Measurements from ENCODE around the gene SPRED1.
"Not testable (repeated sequence)": the region's sequence is repeated elsewhere in the genome, so short reads cannot be mapped to it uniquely, and the experiment has no call there.

SPRED1 gene

GRCh38 chr15:38237021-38237420 is 15.6 kb upstream of the SPRED1 start:
- not testable (repeated sequence) for DNase-seq

- no peak for DNase-seq
These were observed 14.3 kb upstream of the SPRED1 start for GRCh38 chr15:38238311-38238710.

DNA sequence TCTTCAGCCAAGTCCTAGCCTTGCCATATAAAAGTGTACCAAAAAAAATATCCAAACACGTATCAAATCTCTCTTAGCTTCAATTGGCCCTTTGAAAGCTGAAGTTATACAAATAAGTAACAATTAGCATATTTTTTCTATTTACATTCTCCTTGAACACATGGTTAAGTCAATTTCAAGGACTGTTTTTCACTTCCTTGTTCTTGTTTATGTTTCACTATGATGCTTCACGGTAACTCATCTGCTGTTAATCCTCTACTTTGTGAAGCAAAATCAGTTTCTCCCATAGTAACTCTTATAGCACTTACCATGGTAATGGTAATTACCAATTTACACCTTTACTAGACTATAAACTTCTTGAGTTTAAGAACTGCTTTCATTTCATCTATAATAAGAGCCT is 10.6 kb upstream of the SPRED1 start:
- DNase-seq, result peak in 2 of 4 experiments; percentile 34 to 45

DNA sequence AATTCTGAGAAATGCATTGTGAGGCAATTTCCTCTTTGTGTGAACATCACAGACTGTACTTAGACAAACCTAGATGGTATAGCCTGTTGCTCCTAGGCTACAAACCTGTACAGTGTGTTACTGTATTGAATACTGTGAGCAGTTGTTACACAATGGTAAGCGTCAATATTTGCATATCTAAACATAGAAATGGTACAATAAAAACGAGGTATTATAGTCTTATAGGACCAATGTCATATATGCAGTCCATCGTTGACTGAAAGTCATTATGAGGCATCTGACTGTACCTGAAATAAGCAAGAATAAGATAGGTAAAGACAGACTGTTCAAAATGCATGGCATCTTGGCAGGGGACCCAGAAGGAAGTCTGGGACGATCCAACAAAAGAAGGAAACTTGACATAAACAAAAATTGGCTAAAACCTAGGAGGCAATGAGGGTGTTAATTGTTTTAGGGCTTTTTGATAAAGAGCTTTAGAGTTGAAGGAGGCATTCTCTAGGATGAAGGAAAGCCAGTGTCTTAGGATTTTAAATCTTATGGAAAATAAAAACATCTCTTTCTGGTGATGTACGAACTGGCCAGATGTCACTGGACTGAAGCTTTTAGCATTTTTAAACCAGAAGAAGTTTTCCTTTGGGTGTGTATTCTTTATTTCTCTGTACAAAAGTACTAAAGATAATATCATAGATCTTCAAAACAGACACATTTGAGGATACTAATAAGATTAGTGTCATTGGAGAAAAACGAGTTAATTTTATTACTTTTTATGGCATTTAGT is 9.2 kb upstream of the SPRED1 start:
- DNase-seq, result no peak

- no peak for DNase-seq
These were observed 5.3 kb upstream of the SPRED1 start for GRCh38 chr15:38247336-38247735.

DNA sequence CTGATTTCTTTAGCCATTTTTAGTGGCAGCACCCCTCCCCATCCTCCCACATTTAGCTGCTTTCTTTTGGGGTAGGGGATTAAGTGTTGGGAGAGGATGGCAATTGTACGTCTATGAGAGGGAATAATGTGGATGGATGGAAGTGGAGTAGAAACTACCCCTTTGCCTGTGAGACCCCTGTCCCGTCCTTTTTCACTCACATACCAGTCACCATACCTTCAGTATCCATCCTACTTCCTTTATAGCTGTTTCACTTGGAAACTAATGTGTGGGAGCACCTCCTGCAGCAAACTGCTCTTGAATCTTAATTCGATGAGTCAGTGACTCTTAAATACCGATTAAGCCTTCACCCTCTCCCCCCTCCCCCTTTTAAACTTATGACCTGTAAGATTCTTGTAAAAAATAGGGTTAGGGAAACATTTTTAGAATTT is 730 bp downstream of the SPRED1 start:
- DNase-seq, result peak; percentile 24 to 58 (median 44)

- DNase-seq, result peak; percentile 61 to 81 (median 76)
These were observed 1.6 kb downstream of the SPRED1 start for GRCh38 chr15:38254051-38254883.

DNA sequence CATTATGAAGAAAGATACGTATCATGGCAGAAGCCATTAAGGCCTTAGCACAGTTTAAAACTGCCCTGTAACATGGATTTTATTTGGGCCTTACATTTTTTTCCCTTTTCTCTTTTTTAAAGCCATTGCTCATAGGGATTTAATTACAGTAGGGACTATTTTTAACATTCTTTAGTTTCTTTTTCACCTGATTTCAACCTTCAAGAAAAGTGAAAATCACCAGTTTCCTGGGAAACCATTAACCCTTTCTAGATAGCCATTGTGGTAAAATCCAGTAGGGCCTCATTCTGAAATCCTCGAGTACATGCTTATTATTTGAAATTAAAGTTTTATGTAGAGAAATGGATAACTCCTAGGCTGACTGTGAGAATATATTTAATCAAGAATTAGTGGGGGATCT is 3.1 kb downstream of the SPRED1 start:
- DNase-seq, result peak in 1 of 4 experiments; percentile 13

DNA sequence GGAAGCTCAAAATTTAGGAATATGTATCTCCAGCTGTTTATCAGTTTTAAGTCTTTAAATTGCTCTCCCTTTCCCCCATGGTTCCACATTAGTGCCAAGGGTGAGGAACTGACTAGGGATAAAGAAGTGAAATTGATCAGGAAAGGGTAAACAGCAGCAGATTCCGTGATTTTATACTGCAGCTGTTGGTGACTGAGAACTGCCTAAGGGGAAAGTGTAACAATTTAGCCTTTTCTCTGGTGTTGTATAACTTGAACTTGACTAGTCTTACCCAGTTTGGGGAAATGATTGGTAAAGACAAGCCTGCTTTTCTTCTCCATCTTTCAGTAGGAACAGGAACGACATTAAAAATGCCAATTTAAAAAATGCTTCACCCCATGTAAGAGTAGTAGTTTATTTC is 5.0 kb downstream of the SPRED1 start:
- DNase-seq, result peak in 2 of 4 experiments; percentile 12

GRCh38 chr15:38259134-38259533 is 6.5 kb downstream of the SPRED1 start:
- DNase-seq, result no peak

DNA sequence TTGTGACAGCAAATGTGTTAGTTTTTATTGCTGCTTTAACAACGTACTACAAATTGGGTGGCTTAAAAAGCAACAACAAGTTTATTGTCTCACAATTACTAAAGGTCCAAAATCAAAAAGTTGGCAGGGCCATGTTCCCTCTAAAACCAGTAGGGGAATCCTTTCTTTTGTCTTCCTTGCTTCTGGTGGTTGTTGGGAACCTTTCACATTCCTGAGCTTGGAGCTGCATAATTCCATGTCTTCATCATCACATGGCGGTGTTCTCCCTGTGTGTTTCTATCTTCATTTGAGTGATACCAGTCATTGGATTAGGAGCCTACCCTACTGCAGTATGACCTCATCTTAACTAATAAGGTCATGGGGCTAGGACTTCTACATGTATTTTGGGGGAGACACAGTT is 7.4 kb downstream of the SPRED1 start:
- no peak for DNase-seq

- no peak for DNase-seq
These were observed 10.6 kb downstream of the SPRED1 start for GRCh38 chr15:38263251-38263650.

DNA sequence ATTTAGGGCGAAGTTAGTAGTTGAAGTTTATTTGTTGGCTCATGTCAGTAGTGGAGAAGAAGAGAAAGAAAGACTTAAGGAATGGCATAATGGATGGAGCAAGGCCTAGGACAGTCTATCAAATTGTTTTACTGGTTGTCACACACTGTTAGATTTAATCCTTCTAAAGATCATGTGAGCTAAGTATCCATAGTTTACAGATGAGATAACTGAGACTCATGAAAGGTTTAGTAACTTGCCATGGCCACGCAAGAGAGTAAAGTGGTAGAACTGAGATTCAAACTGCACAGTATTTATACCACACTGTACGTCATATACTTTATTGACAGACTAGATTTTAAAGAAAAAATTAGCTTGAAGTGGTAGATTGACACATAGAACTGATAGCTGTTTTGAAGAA is 11.4 kb downstream of the SPRED1 start:
- no peak for DNase-seq

DNA sequence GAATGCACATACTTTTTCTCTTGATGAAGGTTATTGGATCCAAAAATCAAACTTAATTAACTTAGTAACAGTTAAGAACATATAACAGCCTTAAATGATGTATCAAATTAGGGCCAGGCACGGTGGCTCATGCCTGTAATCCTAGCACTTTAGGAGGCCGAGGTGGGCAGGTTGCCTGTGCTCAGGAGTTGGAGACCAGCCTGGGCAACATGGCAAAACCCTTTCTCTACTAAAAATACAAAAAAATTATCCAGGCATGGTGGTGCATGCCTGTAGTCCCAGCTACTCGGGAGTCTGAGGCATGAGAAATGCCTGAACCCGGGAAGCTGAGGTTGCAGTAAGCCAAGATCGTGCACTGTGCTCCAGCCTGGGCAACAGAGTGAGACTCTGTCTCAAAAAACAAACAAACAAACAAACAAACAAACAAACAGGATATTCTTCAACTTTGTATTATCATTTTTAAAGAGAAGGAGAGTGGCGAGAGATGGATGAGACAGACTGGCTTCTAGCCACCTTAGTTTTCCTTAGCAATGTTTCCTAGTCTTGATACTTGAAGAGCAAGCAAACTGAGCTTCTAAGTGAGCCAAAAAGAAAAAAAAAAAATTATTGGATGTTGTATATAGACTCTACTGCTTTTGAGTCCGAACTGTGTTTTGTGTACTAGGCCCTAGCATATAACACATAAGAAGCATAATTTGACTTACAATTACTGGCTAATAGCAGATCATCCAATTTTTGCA is 13.8 kb downstream of the SPRED1 start:
- DNase-seq, result no peak

DNA sequence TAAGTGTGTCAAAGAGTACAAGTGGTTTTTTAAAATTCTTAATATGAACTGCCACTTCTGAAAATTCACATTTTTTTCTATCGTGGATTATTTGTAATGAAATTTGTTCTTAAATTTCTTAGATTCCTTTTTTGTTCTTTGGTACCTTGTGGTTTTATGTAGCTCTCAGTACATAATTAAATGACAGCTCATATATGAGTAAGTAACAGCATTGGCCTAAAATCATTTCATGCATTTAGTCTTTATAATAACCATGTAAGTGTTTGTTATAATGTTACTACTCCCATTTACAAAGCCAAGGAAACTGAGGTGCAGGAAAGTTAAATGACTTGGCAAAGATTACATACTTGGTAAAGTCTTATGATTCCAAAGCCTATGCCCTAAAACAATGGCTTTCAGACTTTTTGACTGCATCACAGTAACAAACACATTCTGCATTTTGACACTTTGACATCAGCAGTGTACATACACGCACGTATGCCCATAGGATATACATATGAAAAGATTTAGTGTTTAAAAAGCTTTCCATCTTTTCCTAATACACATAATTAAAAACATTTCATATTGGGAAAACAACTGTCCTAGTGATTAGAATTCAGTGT is 14.9 kb downstream of the SPRED1 start:
- DNase-seq, result no peak

- DNase-seq, result no peak
These were observed 18.5 kb downstream of the SPRED1 start for GRCh38 chr15:38271144-38271543.

DNA sequence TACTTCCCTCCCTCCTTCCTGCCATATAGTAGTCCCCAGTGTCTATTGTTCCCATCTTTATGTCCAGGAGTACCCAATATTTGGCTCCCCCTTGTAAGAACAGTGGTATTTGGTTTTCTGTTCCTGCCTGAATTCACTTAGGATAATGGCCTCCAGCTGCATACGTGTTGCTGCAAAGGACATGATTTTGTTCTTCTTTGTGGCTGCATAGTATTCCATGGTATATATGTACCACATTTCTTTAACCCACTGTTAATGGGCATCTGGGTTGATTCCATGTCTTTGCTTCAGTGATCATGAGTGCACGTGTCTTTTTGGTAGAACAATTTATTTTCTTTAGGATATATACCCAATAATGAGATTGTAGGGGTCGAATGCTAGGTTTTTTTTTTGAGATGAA is 19.3 kb downstream of the SPRED1 start:
- no peak for DNase-seq

DNA sequence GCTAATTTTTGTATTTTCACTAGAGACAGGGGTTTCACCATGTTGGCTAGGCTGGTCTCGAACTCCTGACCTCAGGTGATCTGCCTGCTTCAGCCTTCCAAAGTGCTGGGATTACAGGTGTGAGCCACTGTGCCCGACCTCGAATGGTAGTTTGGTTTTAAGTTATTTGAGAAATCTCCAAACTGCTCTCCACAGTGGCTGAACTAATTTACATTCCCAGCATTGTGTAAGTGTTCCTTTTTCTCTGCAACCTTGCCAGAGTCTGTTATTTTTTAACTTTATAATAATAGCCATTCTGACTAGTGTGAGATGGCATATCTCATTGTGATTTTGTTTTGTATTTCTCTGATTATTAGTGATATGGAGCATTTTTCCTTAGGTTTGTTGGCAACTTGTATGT is 19.8 kb downstream of the SPRED1 start:
- not testable (repeated sequence) for DNase-seq

DNA sequence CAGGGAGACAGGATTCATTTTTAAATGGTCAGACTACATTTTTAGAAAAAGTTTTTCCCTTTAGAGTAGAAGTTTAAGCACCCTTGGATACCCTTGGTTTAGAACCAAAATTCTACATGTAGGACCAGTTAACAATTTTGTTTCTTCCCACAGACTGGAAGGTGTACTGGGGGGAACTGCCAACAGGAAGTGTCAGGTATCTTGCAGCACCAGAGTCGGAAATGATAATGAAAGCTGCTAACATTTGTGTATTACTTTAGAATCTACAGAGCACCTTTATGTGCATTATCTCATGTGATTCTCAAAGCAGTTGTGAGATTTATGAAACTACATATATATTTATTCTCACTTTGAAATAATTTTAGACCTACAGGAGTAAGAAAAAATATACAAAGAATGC is 21.5 kb downstream of the SPRED1 start:
- DNase-seq, result no peak

DNA sequence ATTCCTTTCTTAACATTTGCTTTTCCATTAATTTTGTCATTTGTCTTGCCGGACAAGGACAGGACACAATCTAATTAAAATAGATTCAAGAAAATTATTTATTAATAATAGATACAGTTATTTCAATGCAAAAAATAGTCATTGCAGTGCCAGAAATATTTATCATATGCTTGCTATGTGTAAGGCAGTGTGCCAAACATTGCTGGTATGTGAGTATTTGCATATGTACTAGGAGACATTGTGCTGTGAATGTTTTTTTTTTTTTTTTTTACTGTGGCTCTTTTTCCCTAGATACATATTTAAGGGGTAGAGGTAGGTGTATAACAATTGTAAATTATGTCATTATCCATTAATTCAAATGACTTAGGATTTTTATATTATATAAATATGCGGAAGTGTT is 23.3 kb downstream of the SPRED1 start:
- DNase-seq, result no peak

DNA sequence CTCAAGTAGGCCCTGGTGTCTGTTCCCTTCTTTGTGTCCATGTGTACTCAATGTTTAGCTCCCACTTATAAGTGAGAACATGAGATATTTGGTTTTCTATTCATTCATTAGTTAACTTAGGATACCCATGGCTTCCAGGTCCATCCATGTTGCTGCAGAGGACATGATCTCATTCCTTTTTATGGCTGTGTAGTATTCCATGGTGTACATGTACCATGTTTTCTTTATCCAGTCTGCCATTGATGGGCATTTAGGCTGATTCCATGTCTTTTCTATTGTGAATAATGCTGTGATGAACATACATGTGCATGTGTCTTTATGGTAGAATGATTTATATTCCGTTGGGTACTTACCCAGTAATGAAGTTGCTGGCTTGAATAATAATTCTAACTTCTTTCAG is 24.6 kb downstream of the SPRED1 start:
- not testable (repeated sequence) for DNase-seq

- DNase-seq, result peak in 2 of 4 experiments; percentile 5 to 8
These were observed 28.4 kb downstream of the SPRED1 start for GRCh38 chr15:38281031-38281430.

GRCh38 chr15:38283010-38283409 is 30.4 kb downstream of the SPRED1 start:
- DNase-seq, result peak in 2 of 4 experiments; percentile 4 to 17
